Measurements from ENCODE around the gene VRTN.

GRCh38 chr14:74302152-74302628 lies 46.1 kb upstream of the VRTN start:
- TF ChIP-seq CTCF (IDR thresholded peaks at IDR 0.05; ENCODE audit: low read depth, low read length, poor library complexity, severe bottlenecking) (peak; percentile 59), EZH2phosphoT487 (IDR thresholded peaks at IDR 0.05; ENCODE audit: borderline replicate concordance, low read length) (no peak)
